SK-N-SH treated with all-trans-retinoic acid at 6 μM for 48 hours (cell line): ENCODE results near the gene RAD51B.

Experiments
- ATAC-seq: fragments of 200-7000 bp; cut with Tn5 transposase; 3 replicates; pipeline ENCODE4 v1.9.1; 2020; ENCODE audit warnings: mild to moderate bottlenecking, moderate library complexity
- ARNTL ChIP-seq: fragments of 450-650 bp; formaldehyde crosslinking; IDR thresholded peaks from 2 replicates; pipeline ENCODE4 v1.5.0; 2020; ENCODE audit warnings: low read depth, mild to moderate bottlenecking, moderate library complexity, borderline replicate concordance
- BACH2 ChIP-seq: fragments of 250-450 bp; sonication (Bioruptor Pico); IDR thresholded peaks from 2 replicates; pipeline ENCODE4 v1.9.0; 2021; ENCODE audit warnings: mild to moderate bottlenecking, borderline replicate concordance
- CSDC2 ChIP-seq: fragments of 250-450 bp; sonication (Bioruptor Pico); IDR thresholded peaks from 2 replicates; pipeline ENCODE4 v1.5.0; 2020; ENCODE audit warnings: mild to moderate bottlenecking, moderate library complexity
- ESRRG ChIP-seq: fragments of 250-450 bp; sonication (Bioruptor Pico); IDR thresholded peaks from 2 replicates; pipeline ENCODE4 v1.6.1; 2021; ENCODE audit warnings: mild to moderate bottlenecking
- ISL1 ChIP-seq: fragments of 250-450 bp; sonication (Bioruptor Pico); IDR thresholded peaks from 2 replicates; pipeline ENCODE4 v2.1.2; 2022; ENCODE audit warnings: mild to moderate bottlenecking, moderate library complexity
- OSR1 ChIP-seq: fragments of 250-450 bp; sonication (Bioruptor Pico); IDR thresholded peaks from 2 replicates; pipeline ENCODE4 v1.8.0; 2022; ENCODE audit warnings: moderate library complexity, mild to moderate bottlenecking, inconsistent platforms
- PPARA ChIP-seq: fragments of 250-450 bp; sonication (Bioruptor Pico); IDR thresholded peaks from 2 replicates; pipeline ENCODE4 v1.5.0; 2020; ENCODE audit warnings: mild to moderate bottlenecking, borderline replicate concordance
- RARB ChIP-seq: fragments of 250-450 bp; sonication (Bioruptor Pico); IDR thresholded peaks from 2 replicates; pipeline ENCODE4 v1.8.0; 2021; ENCODE audit warnings: mild to moderate bottlenecking, moderate library complexity
- SNAI2 ChIP-seq: fragments of 250-450 bp; sonication (Bioruptor Pico); IDR thresholded peaks from 2 replicates; pipeline ENCODE4 v1.5.0; 2020; ENCODE audit warnings: mild to moderate bottlenecking, moderate library complexity
- TCF4 ChIP-seq: fragments of 250-450 bp; sonication (Bioruptor Pico); IDR thresholded peaks from 2 replicates; pipeline ENCODE4 v1.8.0; 2021; ENCODE audit warnings: mild to moderate bottlenecking, moderate library complexity, borderline replicate concordance
- TOX ChIP-seq: fragments of 250-450 bp; sonication (Bioruptor Pico); IDR thresholded peaks from 2 replicates; pipeline ENCODE4 v1.8.0; 2021; ENCODE audit warnings: mild to moderate bottlenecking, moderate library complexity, borderline replicate concordance
- ZC3H10 ChIP-seq: fragments of 250-450 bp; sonication (Bioruptor Pico); IDR thresholded peaks from 2 replicates; pipeline ENCODE4 v1.5.1; 2021; ENCODE audit warnings: mild to moderate bottlenecking, moderate library complexity
- ZFP3 ChIP-seq: fragments of 250-450 bp; sonication (Bioruptor Pico); IDR thresholded peaks from 2 replicates; pipeline ENCODE4 v1.5.0; 2020; ENCODE audit warnings: mild to moderate bottlenecking, moderate library complexity
- ZFP30 ChIP-seq: fragments of 450-650 bp; formaldehyde crosslinking; IDR thresholded peaks from 2 replicates; pipeline ENCODE4 v1.5.0; 2022; ENCODE audit warnings: mild to moderate bottlenecking, moderate library complexity
- ZNF70 ChIP-seq: fragments of 450-650 bp; formaldehyde crosslinking; IDR thresholded peaks from 2 replicates; pipeline ENCODE4 v1.5.0; 2020; ENCODE audit warnings: mild to moderate bottlenecking, moderate library complexity
- ZNF8 ChIP-seq: fragments of 450-650 bp; formaldehyde crosslinking; IDR thresholded peaks from 2 replicates; pipeline ENCODE4 v1.5.0; 2020; ENCODE audit warnings: mild to moderate bottlenecking, moderate library complexity
- TF ChIP-seq, protein P1 (sequence below): fragments of 250-450 bp; sonication (Bioruptor Pico); IDR thresholded peaks from 2 replicates; pipeline ENCODE4 v1.5.1; 2020; ENCODE audit warnings: low read depth, mild to moderate bottlenecking, moderate library complexity
- TF ChIP-seq, protein P2 (sequence below): fragments of 250-450 bp; sonication (Bioruptor Pico); IDR thresholded peaks from 2 replicates; pipeline ENCODE4 v1.8.0; 2020; ENCODE audit warnings: mild to moderate bottlenecking, moderate library complexity, borderline replicate concordance
- TF ChIP-seq, protein P3 (sequence below): fragments of 250-450 bp; sonication (Bioruptor Pico); IDR thresholded peaks from 2 replicates; pipeline ENCODE4 v1.5.1; 2021; ENCODE audit warnings: mild to moderate bottlenecking, moderate library complexity
- TF ChIP-seq, protein P4 (sequence below): fragments of 250-450 bp; sonication (Bioruptor Pico); IDR thresholded peaks from 2 replicates; pipeline ENCODE4 v1.8.0; 2021; ENCODE audit warnings: low read depth, mild to moderate bottlenecking, moderate library complexity, borderline replicate concordance

The RAD51B gene

DNA sequence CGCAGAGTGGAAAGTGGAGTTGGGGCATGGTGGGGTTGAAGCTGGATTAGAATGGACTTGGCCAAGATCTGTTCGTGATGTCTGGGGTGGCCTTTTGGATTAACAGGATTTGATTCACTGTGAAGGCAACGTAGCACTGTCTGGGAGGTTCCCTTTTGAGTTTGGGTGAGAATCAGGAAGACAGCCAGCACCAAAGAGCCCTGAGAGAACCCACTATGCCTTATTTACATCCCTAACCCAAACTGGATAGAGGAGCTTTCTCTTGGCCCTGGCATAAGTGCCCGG is 703.7 kb downstream of the RAD51B start:
- ATAC-seq, result no peak
- TF ChIP-seq OSR1 (CRISPR knock-in tag), result no peak
- TF ChIP-seq ESRRG, result no peak
- no peak for TF ChIP-seq TOX (CRISPR knock-in tag)
- TF ChIP-seq SNAI2 (CRISPR knock-in tag), result no peak
- TF ChIP-seq, protein P1, sequence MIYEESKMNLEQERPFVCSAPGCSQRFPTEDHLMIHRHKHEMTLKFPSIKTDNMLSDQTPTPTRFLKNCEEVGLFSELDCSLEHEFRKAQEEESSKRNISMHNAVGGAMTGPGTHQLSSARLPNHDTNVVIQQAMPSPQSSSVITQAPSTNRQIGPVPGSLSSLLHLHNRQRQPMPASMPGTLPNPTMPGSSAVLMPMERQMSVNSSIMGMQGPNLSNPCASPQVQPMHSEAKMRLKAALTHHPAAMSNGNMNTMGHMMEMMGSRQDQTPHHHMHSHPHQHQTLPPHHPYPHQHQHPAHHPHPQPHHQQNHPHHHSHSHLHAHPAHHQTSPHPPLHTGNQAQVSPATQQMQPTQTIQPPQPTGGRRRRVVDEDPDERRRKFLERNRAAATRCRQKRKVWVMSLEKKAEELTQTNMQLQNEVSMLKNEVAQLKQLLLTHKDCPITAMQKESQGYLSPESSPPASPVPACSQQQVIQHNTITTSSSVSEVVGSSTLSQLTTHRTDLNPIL (CRISPR knock-in tag), result no peak
- no peak for TF ChIP-seq ZFP30 (CRISPR knock-in tag)
- TF ChIP-seq, protein P2, sequence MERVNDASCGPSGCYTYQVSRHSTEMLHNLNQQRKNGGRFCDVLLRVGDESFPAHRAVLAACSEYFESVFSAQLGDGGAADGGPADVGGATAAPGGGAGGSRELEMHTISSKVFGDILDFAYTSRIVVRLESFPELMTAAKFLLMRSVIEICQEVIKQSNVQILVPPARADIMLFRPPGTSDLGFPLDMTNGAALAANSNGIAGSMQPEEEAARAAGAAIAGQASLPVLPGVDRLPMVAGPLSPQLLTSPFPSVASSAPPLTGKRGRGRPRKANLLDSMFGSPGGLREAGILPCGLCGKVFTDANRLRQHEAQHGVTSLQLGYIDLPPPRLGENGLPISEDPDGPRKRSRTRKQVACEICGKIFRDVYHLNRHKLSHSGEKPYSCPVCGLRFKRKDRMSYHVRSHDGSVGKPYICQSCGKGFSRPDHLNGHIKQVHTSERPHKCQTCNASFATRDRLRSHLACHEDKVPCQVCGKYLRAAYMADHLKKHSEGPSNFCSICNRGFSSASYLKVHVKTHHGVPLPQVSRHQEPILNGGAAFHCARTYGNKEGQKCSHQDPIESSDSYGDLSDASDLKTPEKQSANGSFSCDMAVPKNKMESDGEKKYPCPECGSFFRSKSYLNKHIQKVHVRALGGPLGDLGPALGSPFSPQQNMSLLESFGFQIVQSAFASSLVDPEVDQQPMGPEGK (CRISPR knock-in tag), result no peak
- no peak for TF ChIP-seq TCF4 (CRISPR knock-in tag)
- TF ChIP-seq ISL1 (CRISPR knock-in tag), result no peak

DNA sequence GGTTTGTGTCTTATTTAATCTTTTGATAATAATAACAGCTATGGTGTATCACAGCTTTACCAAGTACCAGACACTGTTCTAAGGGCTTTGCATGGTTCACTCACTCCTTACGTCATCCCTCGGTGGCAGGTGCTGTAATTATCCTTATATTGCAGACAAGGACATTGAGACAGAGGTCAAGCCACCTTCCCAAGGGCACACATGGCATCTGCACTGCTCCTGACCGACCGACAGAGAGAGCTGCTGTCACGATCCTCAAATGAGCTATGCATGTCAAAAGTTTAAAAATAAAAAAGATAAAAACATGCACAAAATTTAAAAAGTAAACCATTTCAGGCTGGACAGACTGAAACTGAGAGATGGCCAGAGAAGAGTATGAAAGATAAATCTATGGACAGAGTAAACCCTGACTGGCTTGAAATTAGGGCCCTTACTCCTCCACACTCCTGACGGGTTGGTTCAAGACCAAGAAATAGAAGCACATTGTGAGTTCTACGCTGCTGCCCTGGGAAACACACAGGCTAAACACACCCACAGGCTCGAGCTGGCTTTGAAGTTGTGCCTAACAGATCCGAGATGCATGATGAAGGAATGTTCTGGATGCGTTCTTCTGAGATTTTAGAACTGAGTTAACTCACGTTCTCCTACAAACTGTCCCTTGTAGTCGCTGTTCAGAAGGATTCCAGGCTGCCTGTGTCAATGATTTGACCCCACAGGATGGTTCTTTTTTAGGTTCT is 704.6 kb downstream of the RAD51B start:
- no peak for ATAC-seq
- TF ChIP-seq RARB (CRISPR knock-in tag), result no peak

DNA sequence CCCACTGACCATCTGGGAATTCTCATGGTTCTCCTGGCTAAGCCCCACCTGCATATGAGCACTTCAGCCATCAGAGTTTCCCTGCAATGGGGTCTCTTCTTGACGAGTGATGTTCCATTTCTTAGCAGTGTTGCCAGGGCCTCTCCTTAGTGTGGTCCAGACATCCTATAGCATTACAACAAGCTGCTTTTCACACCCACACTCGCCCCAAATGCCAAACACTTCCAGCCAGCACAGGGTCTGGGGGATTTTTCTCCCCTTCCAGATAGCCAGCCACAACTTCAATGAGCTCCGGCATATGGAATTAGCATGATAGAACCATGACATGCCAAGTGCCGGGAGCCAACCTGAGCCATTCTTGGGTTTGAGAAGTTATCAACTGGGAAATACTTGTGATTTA is 705.9 kb downstream of the RAD51B start:
- TF ChIP-seq CSDC2 (CRISPR knock-in tag) (no peak), ZFP3 (CRISPR knock-in tag) (no peak), ESRRG (no peak), TCF4 (CRISPR knock-in tag) (no peak), ISL1 (CRISPR knock-in tag) (no peak), OSR1 (CRISPR knock-in tag) (no peak), PPARA (CRISPR knock-in tag) (no peak)
- TF ChIP-seq, protein P2 (CRISPR knock-in tag), result no peak
- no peak for ATAC-seq

DNA sequence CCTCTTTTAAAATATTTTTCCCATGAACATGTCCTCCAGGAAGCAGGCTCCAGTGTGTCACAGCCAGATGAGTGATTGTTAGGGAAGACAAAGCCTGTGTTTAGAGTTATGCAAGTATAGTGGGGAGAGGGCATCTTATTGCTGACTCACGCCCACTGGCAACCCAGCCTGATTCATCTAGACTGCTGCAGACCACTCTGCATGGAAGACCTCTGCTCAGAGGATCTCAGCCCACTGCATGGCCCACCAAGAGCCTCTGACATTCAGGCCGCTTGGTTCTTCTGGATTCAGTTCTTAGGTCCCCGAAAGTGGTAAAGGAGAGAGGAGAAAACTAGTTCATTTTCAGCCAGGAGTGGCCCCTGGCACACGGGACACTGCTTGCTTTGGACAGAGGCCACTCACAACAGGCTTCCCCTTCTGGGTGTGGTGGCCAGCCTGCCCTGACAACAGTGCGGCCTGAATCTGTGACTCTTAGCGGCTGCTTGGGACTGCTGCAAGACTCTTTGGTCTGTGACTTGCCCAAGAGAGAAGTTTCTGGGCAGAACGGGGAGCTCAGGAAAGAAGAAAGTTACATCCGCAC is 707.0 kb downstream of the RAD51B start:
- ATAC-seq, result no peak
- TF ChIP-seq ZC3H10 (CRISPR knock-in tag) (no peak), TCF4 (CRISPR knock-in tag) (no peak), SNAI2 (CRISPR knock-in tag) (no peak), ISL1 (CRISPR knock-in tag) (no peak), OSR1 (CRISPR knock-in tag) (no peak), RARB (CRISPR knock-in tag) (no peak)

DNA sequence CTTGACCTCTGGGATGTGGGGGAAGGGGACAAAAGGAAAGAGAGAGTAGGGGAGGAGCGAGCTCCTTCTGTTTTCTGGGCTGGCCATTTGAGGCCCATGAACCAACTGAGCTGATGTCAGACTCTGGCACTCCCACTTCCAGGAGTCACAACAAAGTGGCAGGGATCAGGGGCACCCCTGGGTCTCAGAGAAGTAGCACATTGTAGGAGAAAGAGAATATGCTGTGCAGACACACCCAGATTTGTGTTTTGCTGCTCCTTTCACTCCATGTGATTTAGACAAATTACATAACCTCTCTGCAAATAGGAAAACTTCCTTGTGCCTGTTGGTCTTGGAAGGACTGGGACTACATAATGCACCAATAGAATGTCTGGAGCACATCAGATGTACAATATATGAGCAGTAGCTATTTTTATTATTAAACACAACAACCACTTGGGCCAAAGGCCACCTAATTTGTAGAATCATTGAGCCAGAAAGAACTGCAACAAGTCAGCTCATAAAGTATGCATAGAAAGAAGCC is 707.8 kb downstream of the RAD51B start:
- no peak for ATAC-seq
- TF ChIP-seq ZNF8 (CRISPR knock-in tag) (no peak), ZNF70 (CRISPR knock-in tag) (no peak), ARNTL (CRISPR knock-in tag) (no peak), BACH2 (CRISPR knock-in tag) (no peak), CSDC2 (CRISPR knock-in tag) (no peak)
- TF ChIP-seq, protein P3, sequence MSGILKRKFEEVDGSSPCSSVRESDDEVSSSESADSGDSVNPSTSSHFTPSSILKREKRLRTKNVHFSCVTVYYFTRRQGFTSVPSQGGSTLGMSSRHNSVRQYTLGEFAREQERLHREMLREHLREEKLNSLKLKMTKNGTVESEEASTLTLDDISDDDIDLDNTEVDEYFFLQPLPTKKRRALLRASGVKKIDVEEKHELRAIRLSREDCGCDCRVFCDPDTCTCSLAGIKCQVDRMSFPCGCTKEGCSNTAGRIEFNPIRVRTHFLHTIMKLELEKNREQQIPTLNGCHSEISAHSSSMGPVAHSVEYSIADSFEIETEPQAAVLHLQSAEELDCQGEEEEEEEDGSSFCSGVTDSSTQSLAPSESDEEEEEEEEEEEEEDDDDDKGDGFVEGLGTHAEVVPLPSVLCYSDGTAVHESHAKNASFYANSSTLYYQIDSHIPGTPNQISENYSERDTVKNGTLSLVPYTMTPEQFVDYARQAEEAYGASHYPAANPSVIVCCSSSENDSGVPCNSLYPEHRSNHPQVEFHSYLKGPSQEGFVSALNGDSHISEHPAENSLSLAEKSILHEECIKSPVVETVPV (CRISPR knock-in tag), result no peak
- TF ChIP-seq, protein P1 (CRISPR knock-in tag), result no peak
- TF ChIP-seq, protein P4, sequence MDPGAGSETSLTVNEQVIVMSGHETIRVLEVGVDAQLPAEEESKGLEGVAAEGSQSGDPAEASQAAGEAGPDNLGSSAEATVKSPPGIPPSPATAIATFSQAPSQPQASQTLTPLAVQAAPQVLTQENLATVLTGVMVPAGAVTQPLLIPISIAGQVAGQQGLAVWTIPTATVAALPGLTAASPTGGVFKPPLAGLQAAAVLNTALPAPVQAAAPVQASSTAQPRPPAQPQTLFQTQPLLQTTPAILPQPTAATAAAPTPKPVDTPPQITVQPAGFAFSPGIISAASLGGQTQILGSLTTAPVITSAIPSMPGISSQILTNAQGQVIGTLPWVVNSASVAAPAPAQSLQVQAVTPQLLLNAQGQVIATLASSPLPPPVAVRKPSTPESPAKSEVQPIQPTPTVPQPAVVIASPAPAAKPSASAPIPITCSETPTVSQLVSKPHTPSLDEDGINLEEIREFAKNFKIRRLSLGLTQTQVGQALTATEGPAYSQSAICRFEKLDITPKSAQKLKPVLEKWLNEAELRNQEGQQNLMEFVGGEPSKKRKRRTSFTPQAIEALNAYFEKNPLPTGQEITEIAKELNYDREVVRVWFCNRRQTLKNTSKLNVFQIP, result no peak
